Natural killer cell treated with Interleukin-12 subunit alpha and Interleukin-12 subunit beta and Interleukin-15 and Interleukin-18, amount 100 ng/mL, for 72 hours (primary cell): Measurements from ENCODE around the gene GDF15. TPM values are rescaled to one million over a fixed set of nuclear protein-coding genes. Genes with fewer than 3 reads are reported as not detected.
"Not testable (repeated sequence)": the region's sequence is repeated elsewhere in the genome, so short reads cannot be mapped to it uniquely, and the experiment has no call there.

Experiments used
- ATAC-seq, 2 donors: fragments of 150-1000 bp; cut with Tn5 transposase in 1 of 2; sonication (Bioruptor Pico), chemical (Tn5 transposase) in 1 of 2; 2 replicates each; pipeline ENCODE4 v1.10.0; 2021
- DNase-seq: peaks from one replicate; pipeline ENCODE4 v3.0.0; 2022; ENCODE audit warnings: low spot score
- H3K27ac Mint-ChIP-seq, 2 donors: 1 replicate in 1 of 2; 2 replicates in 1 of 2; pipeline ENCODE4 v1.8.0; 2022; ENCODE audit warnings: mixed read lengths in 2 of 2, mild to moderate bottlenecking in 1 of 2, moderate library complexity in 1 of 2
- H3K27me3 Mint-ChIP-seq, 2 donors: 1 replicate in 1 of 2; 2 replicates in 1 of 2; pipeline ENCODE4 v1.8.0; 2022; ENCODE audit warnings: mixed read lengths in 2 of 2
- H3K36me3 Mint-ChIP-seq: one replicate; pipeline ENCODE4 v1.8.0; 2022; ENCODE audit warnings: mixed read lengths
- H3K4me1 Mint-ChIP-seq, 2 donors: 1 replicate in 1 of 2; 2 replicates in 1 of 2; pipeline ENCODE4 v1.8.0; 2022; ENCODE audit warnings: low read depth in 2 of 2, mixed read lengths in 2 of 2, mild to moderate bottlenecking in 1 of 2
- H3K4me3 Mint-ChIP-seq: one replicate; pipeline ENCODE4 v1.8.0; 2022; ENCODE audit warnings: mixed read lengths
- H3K9me3 Mint-ChIP-seq: 2 replicates; pipeline ENCODE4 v1.8.0; 2022; ENCODE audit warnings: mixed read lengths
- total RNA-seq, 2 donors: library from RNA; stranded (reverse); gene quantifications; one replicate each; pipeline ENCODE4 v1.2.3, GENCODE V29; 2022

The GDF15 gene
- total RNA-seq, 2 donors from 2014 or later = 0.71 TPM; not detected in 1

DNA sequence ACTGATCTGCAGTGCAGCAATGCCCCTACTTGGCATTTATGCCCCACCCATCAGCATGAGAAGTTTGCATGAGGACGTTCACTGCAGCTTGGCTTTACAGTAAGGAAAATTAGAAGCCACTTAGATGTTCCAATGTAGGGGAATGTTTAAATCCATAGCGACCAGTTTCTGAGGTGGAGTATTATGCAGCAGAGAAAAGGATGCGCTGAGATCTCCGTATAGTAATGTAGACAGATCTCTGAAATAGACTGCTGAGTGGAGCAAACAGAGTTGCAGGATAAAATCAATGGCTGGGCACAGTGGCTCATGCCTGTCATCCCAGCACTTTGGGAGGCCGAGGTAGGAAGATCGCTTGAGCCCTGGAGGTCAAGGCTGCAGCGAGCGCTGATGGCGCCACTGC lies 35.5 kb upstream of the GDF15 start:
- Mint-ChIP-seq H3K4me3 (no peak overlapping the region), H3K27me3 (no peaks in the 10 kb centered on the region), H3K4me1 (peaks cover 8 to 23% of the 10 kb centered on the region in 2 donors), H3K36me3 (no peaks in the 10 kb centered on the region), H3K9me3 (no peaks in the 10 kb centered on the region), H3K27ac (no peak overlapping the region)
- DNase-seq (no peak), ATAC-seq (no peak)

GRCh38 chr19:18351544-18351943 lies 34.4 kb upstream of the GDF15 start:
- ATAC-seq = no peak
- H3K36me3 Mint-ChIP-seq = no peaks in the 10 kb centered on the region

DNA sequence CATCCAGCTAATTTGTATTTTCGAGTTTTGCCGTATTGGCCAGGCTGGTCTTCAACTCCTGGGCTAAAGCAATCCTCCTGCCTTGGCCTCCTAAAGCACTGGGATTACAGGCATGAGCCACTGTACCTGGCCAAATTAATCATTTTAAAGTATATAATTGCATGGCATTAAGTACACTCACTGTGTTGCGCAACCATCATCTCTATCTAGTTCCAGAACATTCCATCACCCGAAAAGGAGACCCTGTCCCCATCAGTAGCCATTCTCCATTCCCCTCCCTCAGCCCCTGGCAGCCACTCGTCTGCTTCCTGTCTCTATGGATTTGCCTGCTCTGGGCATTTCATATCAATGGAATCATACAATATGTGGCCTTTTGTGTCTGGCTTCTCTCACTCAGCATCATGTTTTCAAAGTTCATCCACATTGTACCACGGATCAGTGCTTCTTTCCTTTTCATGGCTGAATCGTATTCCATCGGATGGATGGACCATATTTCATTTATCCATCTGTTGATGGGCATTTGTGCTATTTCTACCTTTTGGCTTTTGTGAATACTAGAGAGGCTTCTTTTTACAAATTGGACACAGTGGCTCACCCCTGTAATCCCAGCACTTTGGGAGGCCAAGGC lies 32.5 kb upstream of the GDF15 start:
- peak overlapping the region in 1 of 2 donors; percentile 53 for H3K27ac Mint-ChIP-seq
- no peak overlapping the region for H3K4me3 Mint-ChIP-seq

More at GRCh38 chr19:18351544-18351943, 34.4 kb upstream of the GDF15 start:
- H3K4me1 Mint-ChIP-seq = peaks cover 1 to 16% of the 10 kb centered on the region in 2 donors
- DNase-seq = no peak
- no peaks in the 10 kb centered on the region for H3K27me3 Mint-ChIP-seq
- H3K27ac Mint-ChIP-seq = no peak overlapping the region
- H3K4me3 Mint-ChIP-seq = no peak overlapping the region
- H3K9me3 Mint-ChIP-seq = no peaks in the 10 kb centered on the region

GRCh38 chr19:18354743-18355142 lies 31.2 kb upstream of the GDF15 start:
- not testable (repeated sequence) for H3K9me3 Mint-ChIP-seq, H3K36me3 Mint-ChIP-seq, H3K27ac Mint-ChIP-seq, H3K4me3 Mint-ChIP-seq, H3K4me1 Mint-ChIP-seq, DNase-seq, H3K27me3 Mint-ChIP-seq, ATAC-seq

More for the DNA sequence above, 32.5 kb upstream of the GDF15 start:
- Mint-ChIP-seq H3K27me3 (no peaks in the 10 kb centered on the region), H3K4me1 (peaks cover 0 to 8% of the 10 kb centered on the region in 2 donors), H3K9me3 (no peaks in the 10 kb centered on the region), H3K36me3 (no peaks in the 10 kb centered on the region)
- no peak for ATAC-seq
- DNase-seq = no peak

- no peak for ATAC-seq
- Mint-ChIP-seq H3K27me3 (no peaks in the 10 kb centered on the region), H3K9me3 (no peaks in the 10 kb centered on the region), H3K36me3 (peaks cover 6% of the 10 kb centered on the region), H3K4me1 (peaks cover 0 to 8% of the 10 kb centered on the region in 2 donors), H3K27ac (no peak overlapping the region), H3K4me3 (no peak overlapping the region)
- DNase-seq = no peak
Measured at GRCh38 chr19:18357041-18357440, 28.9 kb upstream of the GDF15 start.

- H3K27me3 Mint-ChIP-seq = no peaks in the 10 kb centered on the region
- no peak overlapping the region for H3K4me3 Mint-ChIP-seq
- H3K27ac Mint-ChIP-seq = no peak overlapping the region
- ATAC-seq (no peak), DNase-seq (no peak)
- no peaks in the 10 kb centered on the region for H3K9me3 Mint-ChIP-seq
- H3K4me1 Mint-ChIP-seq = peaks cover 0 to 15% of the 10 kb centered on the region in 2 donors
- H3K36me3 Mint-ChIP-seq = peaks cover 6% of the 10 kb centered on the region
Measured at GRCh38 chr19:18361646-18362045, 24.3 kb upstream of the GDF15 start.

DNA sequence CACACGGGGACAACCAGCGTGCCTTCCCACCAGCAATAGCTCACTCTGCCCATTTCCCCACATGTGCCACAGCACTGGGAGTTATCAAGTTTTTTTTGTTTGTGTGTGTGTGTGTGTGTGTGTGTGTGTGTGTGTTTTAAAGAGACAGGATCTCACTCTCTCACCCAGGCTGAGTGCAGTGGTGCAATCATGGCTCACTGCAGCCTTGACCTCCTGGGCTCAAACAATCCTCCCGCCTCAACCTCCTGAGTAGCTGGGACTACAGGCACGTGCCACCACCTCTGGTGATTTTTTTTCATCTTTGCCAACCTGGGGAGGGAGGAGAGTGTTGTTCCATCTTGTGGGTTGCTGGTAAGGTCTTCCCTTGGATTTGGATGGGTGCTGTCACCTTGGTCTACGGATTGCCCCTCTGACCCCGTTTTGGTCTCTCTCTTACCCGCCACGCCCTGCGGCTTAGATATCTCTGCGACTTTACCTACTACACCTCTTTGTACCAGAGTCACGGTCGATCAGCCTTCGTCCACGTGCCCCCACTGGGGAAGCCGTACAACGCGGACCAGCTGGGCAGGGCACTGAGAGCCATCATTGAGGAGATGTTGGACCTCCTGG lies 22.9 kb upstream of the GDF15 start:
- no peaks in the 10 kb centered on the region for H3K27me3 Mint-ChIP-seq
- peaks cover 0 to 19% of the 10 kb centered on the region in 2 donors for H3K4me1 Mint-ChIP-seq
- peak overlapping the region in 1 of 2 donors; percentile 54 for H3K27ac Mint-ChIP-seq
- H3K36me3 Mint-ChIP-seq = peaks cover 6% of the 10 kb centered on the region
- ATAC-seq (no peak), DNase-seq (no peak)
- no peaks in the 10 kb centered on the region for H3K9me3 Mint-ChIP-seq
- H3K4me3 Mint-ChIP-seq = no peak overlapping the region

GRCh38 chr19:18363787-18364186 lies 22.2 kb upstream of the GDF15 start:
- ATAC-seq (no peak), DNase-seq (no peak)
- no peaks in the 10 kb centered on the region for H3K27me3 Mint-ChIP-seq
- H3K9me3 Mint-ChIP-seq = no peaks in the 10 kb centered on the region
- H3K4me1 Mint-ChIP-seq = peaks cover 0 to 19% of the 10 kb centered on the region in 2 donors
- no peak overlapping the region for H3K4me3 Mint-ChIP-seq
- peak overlapping the region in 1 of 2 donors; percentile 54 for H3K27ac Mint-ChIP-seq
- H3K36me3 Mint-ChIP-seq = peaks cover 6% of the 10 kb centered on the region

- ATAC-seq, H3K27me3 Mint-ChIP-seq, H3K4me3 Mint-ChIP-seq, H3K9me3 Mint-ChIP-seq, H3K36me3 Mint-ChIP-seq, DNase-seq: not testable (repeated sequence)
- H3K4me1 Mint-ChIP-seq = peaks cover 0 to 19% of the 10 kb centered on the region in 2 donors
- peak overlapping the region in 1 of 2 donors; percentile 83 for H3K27ac Mint-ChIP-seq
Measured at GRCh38 chr19:18364277-18364825, 21.6 kb upstream of the GDF15 start.

DNA sequence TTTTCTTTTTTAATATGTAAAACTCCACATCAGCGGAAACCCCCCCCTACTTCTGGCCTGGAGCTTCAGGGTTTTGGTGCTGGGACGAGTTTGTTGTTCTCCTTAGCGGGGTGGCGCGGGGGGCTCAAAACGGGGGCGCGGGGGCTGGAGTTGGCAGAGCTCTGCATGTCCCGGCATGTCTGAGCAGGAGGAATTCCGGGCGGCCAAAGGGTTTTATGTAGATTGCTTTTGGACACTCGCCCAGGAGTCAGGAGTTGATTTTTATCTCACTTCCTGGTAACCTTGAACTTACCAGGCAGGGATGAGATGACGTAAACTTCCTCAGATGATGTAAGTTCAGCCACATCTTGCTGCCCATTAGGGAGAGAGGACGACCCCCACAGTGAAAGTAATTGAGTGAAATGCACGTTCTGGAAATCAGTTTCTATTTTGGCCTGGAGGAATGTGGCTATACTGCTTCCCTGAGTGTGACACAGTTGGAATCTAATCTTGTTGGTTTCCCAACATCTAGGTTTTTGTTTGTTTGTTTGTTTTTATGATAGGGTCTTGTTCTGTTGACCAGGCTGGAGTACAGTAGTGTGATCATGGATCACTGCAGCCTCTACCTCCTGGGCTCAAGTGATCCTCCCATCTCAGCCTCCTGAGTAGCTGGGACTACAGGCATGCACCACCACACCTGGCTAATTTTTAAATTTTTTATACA lies 21.0 kb upstream of the GDF15 start:
- Mint-ChIP-seq H3K27ac (peak overlapping the region; percentile 12 to 83), H3K4me3 (no peak overlapping the region), H3K4me1 (peaks cover 0 to 19% of the 10 kb centered on the region in 2 donors), H3K36me3 (no peaks in the 10 kb centered on the region), H3K27me3 (no peaks in the 10 kb centered on the region), H3K9me3 (no peaks in the 10 kb centered on the region)
- DNase-seq (no peak), ATAC-seq (peak in 1 of 2 donors; percentile 52)

DNA sequence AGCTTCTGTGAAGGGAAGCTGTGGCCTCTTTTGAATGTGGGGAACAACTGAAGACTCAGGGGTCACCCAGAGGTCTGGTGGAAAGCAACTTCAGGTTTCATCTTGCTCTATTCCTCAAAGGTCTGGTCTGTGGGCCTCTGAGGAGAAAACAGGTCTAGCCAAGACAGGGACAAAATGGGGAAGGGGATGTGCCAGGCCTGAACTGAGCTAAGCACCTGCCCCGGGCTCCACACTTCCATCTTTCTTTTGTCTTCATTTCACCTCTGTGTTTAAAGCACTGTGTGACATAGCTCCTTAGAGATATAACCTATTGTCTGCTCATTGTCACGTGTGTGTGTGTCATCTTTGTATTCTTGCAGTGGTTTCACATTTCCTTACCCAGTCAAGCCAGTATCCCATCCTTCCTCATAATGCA lies 19.9 kb upstream of the GDF15 start:
- peak overlapping the region in 1 of 2 donors; percentile 64 for H3K27ac Mint-ChIP-seq
- H3K27me3 Mint-ChIP-seq = no peaks in the 10 kb centered on the region
- no peaks in the 10 kb centered on the region for H3K36me3 Mint-ChIP-seq
- no peaks in the 10 kb centered on the region for H3K9me3 Mint-ChIP-seq
- H3K4me3 Mint-ChIP-seq = no peak overlapping the region
- peaks cover 0 to 19% of the 10 kb centered on the region in 2 donors for H3K4me1 Mint-ChIP-seq
- ATAC-seq = no peak
- no peak for DNase-seq

DNA sequence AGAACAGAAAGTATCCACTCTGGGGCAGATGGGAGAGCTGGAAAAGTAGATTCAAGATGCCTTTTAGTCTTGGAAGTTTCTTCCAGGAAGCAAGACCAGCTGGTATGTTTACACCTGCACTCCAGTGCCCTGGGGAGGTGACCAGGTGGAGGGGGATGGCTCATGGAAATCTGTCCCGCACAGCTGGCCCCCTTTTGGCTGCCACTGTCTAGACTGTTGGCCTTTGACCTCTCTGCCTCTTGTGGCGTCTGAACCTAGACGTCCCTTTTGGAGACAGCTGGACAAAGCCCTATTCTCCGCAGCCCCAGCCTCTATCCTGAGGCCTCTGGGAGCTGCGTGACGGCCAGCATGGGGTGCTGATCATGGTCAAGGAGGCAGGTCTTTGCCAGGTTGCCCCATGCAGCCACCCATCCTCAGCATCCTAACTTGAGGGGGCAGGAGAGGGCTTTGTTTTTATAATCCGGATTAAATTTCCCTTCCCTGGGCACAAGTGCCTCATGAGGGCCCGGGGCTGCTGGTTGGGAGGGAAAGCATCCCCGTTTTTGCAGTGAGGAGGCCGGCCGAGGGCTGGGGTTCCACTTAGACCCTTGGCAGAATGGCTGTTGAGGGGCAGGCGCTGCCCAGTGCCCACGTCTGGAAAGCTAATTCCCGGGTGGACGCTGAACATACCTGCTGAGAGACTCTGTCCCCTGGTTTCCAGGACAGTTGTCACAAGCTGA lies 17.3 kb upstream of the GDF15 start:
- Mint-ChIP-seq H3K4me3 (no peak overlapping the region), H3K4me1 (peaks cover 4 to 18% of the 10 kb centered on the region in 2 donors), H3K9me3 (no peaks in the 10 kb centered on the region), H3K27me3 (no peaks in the 10 kb centered on the region), H3K36me3 (no peaks in the 10 kb centered on the region), H3K27ac (no peak overlapping the region)
- DNase-seq (no peak), ATAC-seq (no peak)

GRCh38 chr19:18373407-18373891 lies 12.5 kb upstream of the GDF15 start:
- Mint-ChIP-seq H3K36me3 (no peaks in the 10 kb centered on the region), H3K9me3 (no peaks in the 10 kb centered on the region), H3K4me3 (peak overlapping the region; percentile 77), H3K4me1 (peaks cover 13% of the 10 kb centered on the region in 2 donors), H3K27me3 (no peaks in the 10 kb centered on the region), H3K27ac (peak overlapping the region; percentile 85 to 96)
- DNase-seq (no peak), ATAC-seq (no peak)
